T-cell (primary cell): ENCODE measurements around the gene P2RX3. TPM values are rescaled to one million over a fixed set of nuclear protein-coding genes. Genes with fewer than 3 reads are reported as not detected.
"Not testable (repeated sequence)": the region's sequence is repeated elsewhere in the genome, so short reads cannot be mapped to it uniquely, and the experiment has no call there.

Experiments used
- ATAC-seq, 4 experiments: fragments of 200-7000 bp in 3 of 4; fragments of 150-1000 bp in 1 of 4; cut with Tn5 transposase; replicated peaks in 1 of 4; 1 replicate in 3 of 4; 2 replicates in 1 of 4; pipeline ENCODE4 v1.10.0; 2021; ENCODE audit warnings: moderate library complexity in 3 of 4, mild to moderate bottlenecking in 2 of 4, moderate number of reproducible peaks in 1 of 4
- CTCF ChIA-PET, 2 donors: fragments of 300-600 bp; sonication (Branson Sonifier 250); formaldehyde crosslinking; loops; one replicate each; lab custom pipeline; 2022; ENCODE audit warnings: antibody characterized with exemption in 2 of 2; lab: Charles Lee
- POLR2A ChIA-PET, 2 donors: fragments of 300-600 bp; sonication (Branson Sonifier 250); formaldehyde crosslinking; loops; one replicate each; lab custom pipeline; 2022; ENCODE audit warnings: antibody characterized with exemption in 2 of 2; lab: Charles Lee
- DNase-seq, 35 experiments: peaks; one replicate each; pipeline versions ENCODE4 v3.0.0 to v3.0.0-alpha.2; 2013 to 2023
- H3K27ac ChIP-seq: one replicate; pipeline ENCODE4 v1.5.1; 2013; ENCODE audit warnings: low read length
- H3K27me3 ChIP-seq, 2 experiments: replicated peaks in 1 of 2; 1 replicate in 1 of 2; 2 replicates in 1 of 2; pipeline versions ENCODE4 v1.6.1 to v1.7.0; 2013; ENCODE audit warnings: low read length in 1 of 2, mixed read lengths in 1 of 2; ENCODE audit not compliant: control insufficient read depth in 2 of 2, insufficient read depth in 2 of 2; ENCODE audit errors: extremely low read depth in 1 of 2
- H3K36me3 ChIP-seq, 2 donors: 1 replicate in 1 of 2; 2 replicates in 1 of 2; pipeline versions ENCODE4 v1.6.1 to v1.7.0; 2013; ENCODE audit warnings: low read length in 1 of 2; ENCODE audit not compliant: control insufficient read depth in 2 of 2, insufficient read depth in 1 of 2; ENCODE audit errors: extremely low read depth in 1 of 2
- H3K4me1 ChIP-seq, 2 experiments: 1 replicate in 1 of 2; 2 replicates in 1 of 2; pipeline versions ENCODE4 v1.6.1 to v1.7.0; 2013; ENCODE audit warnings: low read length in 2 of 2, mixed read lengths in 1 of 2; ENCODE audit not compliant: insufficient read depth in 2 of 2, control insufficient read depth in 1 of 2; ENCODE audit errors: extremely low read depth in 1 of 2
- H3K4me3 ChIP-seq, 2 donors: 1 replicate in 1 of 2; 2 replicates in 1 of 2; pipeline versions ENCODE4 v1.5.1 to v1.7.0; 2013; ENCODE audit warnings: mild to moderate bottlenecking in 2 of 2, low read length in 1 of 2, moderate library complexity in 1 of 2; ENCODE audit not compliant: control insufficient read depth in 1 of 2; ENCODE audit errors: extremely low read depth in 1 of 2
- H3K9me3 ChIP-seq: 2 replicates; pipeline ENCODE4 v1.7.0; 2013
- H3K27ac Mint-ChIP-seq, 2 donors: one replicate each; pipeline ENCODE4 v1.8.0; 2020 to 2021; ENCODE audit warnings: mild to moderate bottlenecking in 2 of 2, mixed read lengths in 2 of 2
- H3K27me3 Mint-ChIP-seq, 2 donors: one replicate each; pipeline ENCODE4 v1.8.0; 2021 to 2022; ENCODE audit warnings: mixed read lengths in 2 of 2
- H3K36me3 Mint-ChIP-seq: one replicate; pipeline ENCODE4 v1.8.0; 2021; ENCODE audit warnings: mixed read lengths
- H3K4me1 Mint-ChIP-seq, 3 donors: one replicate each; pipeline ENCODE4 v1.8.0; 2020 to 2022; ENCODE audit warnings: mixed read lengths in 3 of 3, mild to moderate bottlenecking in 1 of 3
- H3K4me3 Mint-ChIP-seq, 3 donors: one replicate each; pipeline ENCODE4 v1.8.0; 2020 to 2022; ENCODE audit warnings: mild to moderate bottlenecking in 3 of 3, mixed read lengths in 3 of 3, moderate library complexity in 3 of 3
- H3K9me3 Mint-ChIP-seq, 3 donors: one replicate each; pipeline ENCODE4 v1.8.0; 2020 to 2022; ENCODE audit warnings: mixed read lengths in 3 of 3
- WGBS: methylation state at CpG from one replicate; pipeline ENCODE4 v1.1.5; 2013; ENCODE audit warnings: missing lambda C conversion rate; ENCODE audit not compliant: insufficient coverage; 5-methylcytosine and 5-hydroxymethylcytosine counted together
- total RNA-seq, 35 experiments: library from RNA in 6 of 35; stranded (reverse) in 6 of 35; fragments of 120-200 nt in 1 of 35; gene quantifications; one replicate each; pipeline versions ENCODE4 v1.2.1 to v1.2.4 and lab custom pipeline; 2013 to 2026

The P2RX3 gene
- total RNA-seq, 5 donors from 2014 or later (not counting 1 experiment from before 2014, with no cell fraction given), result not detected

DNA sequence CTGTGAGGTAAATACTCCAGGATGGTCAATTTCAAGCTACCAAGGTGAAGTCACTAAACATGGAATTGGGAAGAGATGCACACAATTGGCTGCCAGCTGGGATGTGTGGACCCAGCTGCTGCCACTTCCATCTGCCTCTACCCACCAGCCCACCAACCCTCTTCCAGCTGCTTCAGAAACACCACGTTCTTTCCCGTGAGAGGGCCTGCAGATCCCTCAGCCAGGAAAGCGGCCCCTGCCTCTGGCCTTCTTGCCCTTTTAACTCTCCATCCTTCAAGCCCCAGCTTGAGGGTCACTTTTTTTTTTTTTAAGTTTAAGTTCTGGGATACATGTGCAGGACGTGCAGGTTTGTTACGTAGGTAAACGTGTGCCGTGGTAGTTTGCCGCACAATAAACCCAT is 22.8 kb downstream of the P2RX3 start:
- ATAC-seq (no peak), DNase-seq (no peak)
- H3K27me3 Mint-ChIP-seq, result peaks cover 4 to 15% of the 10 kb centered on the region in 2 donors
- H3K36me3 ChIP-seq, result no peaks in the 10 kb centered on the region
- no peak overlapping the region for H3K4me3 ChIP-seq
- no peak overlapping the region for H3K27ac Mint-ChIP-seq
- ChIA-PET POLR2A (no interaction called here), CTCF (interaction anchor here (0.6 to 1.1 kb wide), 2 partner anchors 97 to 439 kb away, joined by 5 to 6 read pairs; no protein-coding TSS in a partner anchor)
- H3K27ac ChIP-seq, result no peak overlapping the region
- H3K9me3 Mint-ChIP-seq, result peaks cover 0 to 2% (median 0%) of the 10 kb centered on the region in 3 donors
- no peaks in the 10 kb centered on the region for H3K4me1 Mint-ChIP-seq
- no peaks in the 10 kb centered on the region for H3K4me1 ChIP-seq
- no peaks in the 10 kb centered on the region for H3K9me3 ChIP-seq
- peaks cover 0 to 4% of the 10 kb centered on the region in 2 experiments for H3K27me3 ChIP-seq
- H3K4me3 Mint-ChIP-seq, result no peak overlapping the region
- H3K36me3 Mint-ChIP-seq, result no peaks in the 10 kb centered on the region
- whole genome bisulfite sequencing, result 100% methylated on average over 4 of the region's 8 CpGs

DNA sequence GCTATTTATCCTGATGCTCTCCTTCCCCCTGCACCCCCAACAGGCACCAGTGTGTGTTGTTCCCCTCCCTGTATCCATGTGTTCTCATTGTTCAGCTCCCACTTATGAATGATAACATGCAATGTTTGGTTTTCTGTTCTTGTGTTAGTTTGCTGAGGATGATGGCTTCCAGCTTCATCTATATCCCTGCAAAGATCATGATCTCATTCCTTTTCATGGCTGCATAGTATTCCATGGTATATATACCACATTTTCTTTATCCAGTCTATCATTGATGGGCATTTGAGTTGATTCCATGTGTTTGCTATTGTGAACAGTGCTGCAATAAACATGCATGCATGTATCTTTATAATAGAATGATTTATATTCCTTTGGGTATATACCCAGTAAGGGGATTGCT is 23.3 kb downstream of the P2RX3 start:
- H3K4me1 Mint-ChIP-seq, H3K9me3 ChIP-seq, H3K27me3 ChIP-seq, H3K36me3 Mint-ChIP-seq, ATAC-seq, DNase-seq, H3K4me3 ChIP-seq, POLR2A ChIA-PET, H3K36me3 ChIP-seq, H3K4me3 Mint-ChIP-seq, H3K9me3 Mint-ChIP-seq, H3K4me1 ChIP-seq, H3K27ac ChIP-seq: not testable (repeated sequence)
- Mint-ChIP-seq H3K27me3 (peaks cover 4 to 15% of the 10 kb centered on the region in 2 donors), H3K27ac (peak overlapping the region in 1 of 2 donors; percentile 48)
- CTCF ChIA-PET, result interaction anchor here (0.6 to 1.1 kb wide), 2 partner anchors 97 to 438 kb away, joined by 5 to 6 read pairs; no protein-coding TSS in a partner anchor

DNA sequence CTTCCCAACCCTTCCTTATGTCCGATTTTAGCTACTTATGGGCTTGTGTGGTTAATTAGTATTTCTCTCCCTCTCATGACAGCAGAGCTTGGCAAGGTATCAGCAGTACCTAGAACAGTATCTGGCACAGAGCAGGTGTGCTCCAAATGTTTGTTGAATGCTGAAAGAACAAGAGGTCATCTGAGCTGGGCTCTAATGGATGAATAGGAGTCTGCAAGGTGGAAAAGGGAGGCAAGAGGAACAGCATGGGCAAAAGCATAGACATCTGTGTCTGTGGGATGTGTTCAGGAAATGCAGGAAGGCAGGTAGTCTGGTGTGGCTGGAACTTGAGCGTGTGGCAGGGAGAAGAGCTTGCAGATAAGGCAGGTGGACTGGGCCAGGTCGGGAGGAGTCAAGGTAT is 23.8 kb downstream of the P2RX3 start:
- no peak for ATAC-seq
- DNase-seq, result no peak
- Mint-ChIP-seq H3K27me3 (peaks cover 4 to 15% of the 10 kb centered on the region in 2 donors), H3K36me3 (no peaks in the 10 kb centered on the region), H3K4me3 (no peak overlapping the region), H3K27ac (no peak overlapping the region), H3K9me3 (peaks cover 0 to 2% (median 0%) of the 10 kb centered on the region in 3 donors), H3K4me1 (no peaks in the 10 kb centered on the region)
- Histone ChIP-seq H3K9me3 (no peaks in the 10 kb centered on the region), H3K36me3 (no peaks in the 10 kb centered on the region), H3K27ac (no peak overlapping the region), H3K27me3 (peaks cover 0 to 4% of the 10 kb centered on the region in 2 experiments), H3K4me1 (no peaks in the 10 kb centered on the region), H3K4me3 (no peak overlapping the region)
- ChIA-PET POLR2A (no interaction called here), CTCF (interaction anchor here (1.1 to 1.4 kb wide), 2 partner anchors 16 to 96 kb away, joined by 3 to 5 read pairs; no protein-coding TSS in a partner anchor)
- WGBS, result no CpG with 5 or more reads among the region's 3 CpGs

DNA sequence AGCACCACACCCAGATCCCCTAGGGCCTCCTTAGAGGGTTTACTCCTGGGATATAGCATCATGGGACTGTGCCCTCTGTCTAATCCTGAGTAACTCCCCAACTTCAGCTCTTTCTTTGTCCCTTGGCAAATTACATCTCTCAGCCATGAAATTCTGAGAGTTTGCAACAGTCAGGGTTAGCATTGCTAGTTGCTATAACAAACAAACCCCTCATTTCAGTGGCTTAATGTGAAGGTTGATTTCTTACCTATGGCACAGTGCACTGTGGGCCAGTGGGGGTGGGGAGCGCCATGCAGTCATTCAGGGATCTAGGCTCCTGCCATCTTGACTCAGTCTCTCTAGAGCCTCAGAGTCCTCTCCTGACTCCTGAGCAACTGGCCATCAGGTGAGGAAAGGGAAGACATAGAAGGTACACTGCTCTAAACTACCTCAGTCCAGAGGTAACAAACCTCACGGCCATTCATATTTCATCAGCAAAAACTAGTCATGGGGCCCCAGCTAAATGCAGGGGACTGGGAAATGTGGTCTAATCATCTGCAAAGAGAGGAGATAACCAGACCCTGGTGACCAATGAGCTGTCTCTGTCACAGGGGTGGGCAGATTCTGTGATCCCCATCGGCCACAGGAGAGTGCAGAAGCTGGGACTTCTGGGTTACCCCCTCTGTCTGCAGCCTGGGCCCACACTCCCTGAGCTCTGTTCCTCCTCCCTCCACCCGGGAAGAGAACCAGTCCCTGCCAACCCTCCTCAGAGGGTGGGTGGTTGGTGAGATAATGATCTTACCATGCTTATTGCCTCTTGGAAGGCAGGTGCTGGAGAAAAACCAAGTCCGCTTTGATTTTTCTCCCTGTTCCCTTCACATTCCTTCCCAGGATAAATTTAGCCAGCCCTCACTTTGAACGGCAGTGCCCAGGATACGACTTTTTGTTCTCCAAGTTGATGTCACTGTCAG is 25.3 kb downstream of the P2RX3 start:
- Histone ChIP-seq H3K27ac (no peak overlapping the region), H3K9me3 (no peaks in the 10 kb centered on the region), H3K4me3 (no peak overlapping the region), H3K4me1 (no peaks in the 10 kb centered on the region), H3K36me3 (no peaks in the 10 kb centered on the region), H3K27me3 (peaks cover 0 to 13% of the 10 kb centered on the region in 2 experiments)
- peaks cover 4 to 15% of the 10 kb centered on the region in 2 donors for H3K27me3 Mint-ChIP-seq
- peaks cover 0 to 2% (median 0%) of the 10 kb centered on the region in 3 donors for H3K9me3 Mint-ChIP-seq
- ChIA-PET POLR2A (no interaction called here), CTCF (interaction anchor here (0.5 to 1.4 kb wide), 3 partner anchors 14 to 212 kb away, joined by 3 read pairs; no protein-coding TSS in a partner anchor)
- ATAC-seq (no peak), DNase-seq (no peak)
- no peaks in the 10 kb centered on the region for H3K4me1 Mint-ChIP-seq
- WGBS, result 85% methylated on average over 3 of the region's 7 CpGs
- H3K4me3 Mint-ChIP-seq, result no peak overlapping the region
- no peaks in the 10 kb centered on the region for H3K36me3 Mint-ChIP-seq
- H3K27ac Mint-ChIP-seq, result no peak overlapping the region

DNA sequence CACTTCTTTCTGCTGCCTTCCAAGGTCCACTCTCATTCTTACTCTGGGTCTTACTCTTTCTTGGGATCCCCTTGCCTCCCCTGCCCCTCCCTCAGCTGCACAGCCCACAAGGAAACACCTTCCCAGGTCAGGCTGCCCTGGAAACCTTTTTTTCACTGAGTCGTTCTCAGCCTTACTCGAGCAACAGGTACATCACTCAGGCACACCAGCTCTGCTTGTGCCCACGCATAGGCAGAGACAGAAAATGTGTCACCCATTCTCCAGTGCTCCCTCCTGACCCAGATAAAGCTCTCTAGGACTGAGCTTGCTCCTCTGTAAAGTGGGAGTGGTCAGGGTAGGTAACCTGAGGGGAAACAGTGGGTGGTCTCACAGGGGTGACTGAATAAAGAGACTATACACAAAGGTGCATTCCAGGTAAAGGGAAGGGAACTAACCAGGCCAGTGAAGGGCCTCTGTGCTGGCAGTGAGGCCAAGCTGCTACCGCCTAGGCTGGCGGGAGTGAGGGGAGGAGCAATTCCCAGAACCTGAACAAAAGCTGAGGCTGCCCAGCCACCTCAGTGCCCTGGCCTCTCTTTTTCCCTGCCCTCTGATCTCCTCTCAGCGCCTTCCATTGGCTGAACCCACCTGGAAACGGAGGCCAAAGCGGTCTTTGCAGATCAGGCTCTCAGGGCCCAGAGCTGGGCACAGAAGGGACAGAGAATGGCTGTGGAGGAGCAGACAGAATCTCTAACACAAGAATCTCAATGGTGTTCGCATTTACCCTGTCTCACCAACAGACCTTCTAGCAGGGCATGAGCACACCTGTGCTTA is 26.9 kb downstream of the P2RX3 start:
- peaks cover 0 to 2% (median 0%) of the 10 kb centered on the region in 3 donors for H3K9me3 Mint-ChIP-seq

More for the DNA sequence above, 26.9 kb downstream of the P2RX3 start:
- peaks cover 0 to 19% of the 10 kb centered on the region in 2 experiments for H3K27me3 ChIP-seq
- ATAC-seq (no peak), DNase-seq (no peak)
- Mint-ChIP-seq H3K4me3 (no peak overlapping the region), H3K27me3 (peaks cover 4 to 15% of the 10 kb centered on the region in 2 donors), H3K36me3 (no peaks in the 10 kb centered on the region), H3K4me1 (no peaks in the 10 kb centered on the region), H3K27ac (no peak overlapping the region)
- no peaks in the 10 kb centered on the region for H3K36me3 ChIP-seq
- no peaks in the 10 kb centered on the region for H3K9me3 ChIP-seq
- no peak overlapping the region for H3K4me3 ChIP-seq
- CTCF ChIA-PET, result interaction anchor here in 1 of 2 donors (0.7 kb wide), 1 partner anchor 12 kb away, joined by 3 read pairs; no protein-coding TSS in a partner anchor
- H3K4me1 ChIP-seq, result no peaks in the 10 kb centered on the region
- no peak overlapping the region for H3K27ac ChIP-seq
- POLR2A ChIA-PET, result no interaction called here
- 76% methylated on average over 5 of the region's 9 CpGs for WGBS
